Liver (tissue), 3 donors: Measurements from ENCODE around the gene AFDN.

ENCODE experiments used
- CTCF ChIP-seq: fragments of 150-350 bp; IDR thresholded peaks from 2 replicates; pipeline ENCODE4 v1.5.1; 2017; ENCODE audit warnings: improper control_type of control experiment, low read depth, low read length; ENCODE audit not compliant: missing input control
- EGR1 ChIP-seq, 2 donors: IDR thresholded peaks; 2 replicates each; pipeline ENCODE4 v1.6.1; 2016 to 2018; ENCODE audit warnings: antibody characterized with exemption in 2 of 2, low read depth in 2 of 2
- FOXA1 ChIP-seq: IDR thresholded peaks from 2 replicates; pipeline ENCODE4 v1.6.1; 2016; ENCODE audit warnings: antibody characterized with exemption
- GABPA ChIP-seq, 2 donors: IDR thresholded peaks in 1 of 2; conservative IDR thresholded peaks in 1 of 2; 2 replicates each; pipeline ENCODE4 v1.6.1; 2016; ENCODE audit warnings: antibody characterized with exemption in 2 of 2, mild to moderate bottlenecking in 1 of 2, moderate library complexity in 1 of 2
- HNF4A ChIP-seq, 2 donors: conservative IDR thresholded peaks; 2 replicates each; pipeline ENCODE4 v1.6.1; 2016; ENCODE audit warnings: antibody characterized with exemption in 2 of 2, mild to moderate bottlenecking in 2 of 2
- HNF4G ChIP-seq: IDR thresholded peaks from 2 replicates; pipeline ENCODE4 v1.6.1; 2016; ENCODE audit warnings: antibody characterized with exemption
- JUND ChIP-seq, 2 donors: IDR thresholded peaks; 2 replicates each; pipeline ENCODE4 v1.6.1; 2016; ENCODE audit warnings: antibody characterized with exemption in 2 of 2
- RAD21 ChIP-seq, 2 donors: IDR thresholded peaks; 2 replicates each; pipeline ENCODE4 v1.6.1; 2016; ENCODE audit warnings: antibody characterized with exemption in 2 of 2, mild to moderate bottlenecking in 2 of 2
- REST ChIP-seq: IDR thresholded peaks from 2 replicates; pipeline ENCODE4 v1.6.1; 2016; ENCODE audit warnings: antibody characterized with exemption, mild to moderate bottlenecking
- TAF1 ChIP-seq: conservative IDR thresholded peaks from 2 replicates; pipeline ENCODE4 v1.6.1; 2016; ENCODE audit warnings: antibody characterized with exemption, mild to moderate bottlenecking
- YY1 ChIP-seq: IDR thresholded peaks from 2 replicates; pipeline ENCODE4 v1.6.1; 2016; ENCODE audit warnings: antibody characterized with exemption, mild to moderate bottlenecking
- TF ChIP-seq, protein P1 (sequence below): IDR thresholded peaks from 2 replicates; pipeline ENCODE4 v1.6.1; 2016; ENCODE audit warnings: antibody characterized with exemption
- TF ChIP-seq, protein P2 (sequence below): IDR thresholded peaks from 2 replicates; pipeline ENCODE4 v1.6.1; 2016; ENCODE audit warnings: antibody characterized with exemption
- donor health status: healthy.
- donor health status: healthy.

DNA sequence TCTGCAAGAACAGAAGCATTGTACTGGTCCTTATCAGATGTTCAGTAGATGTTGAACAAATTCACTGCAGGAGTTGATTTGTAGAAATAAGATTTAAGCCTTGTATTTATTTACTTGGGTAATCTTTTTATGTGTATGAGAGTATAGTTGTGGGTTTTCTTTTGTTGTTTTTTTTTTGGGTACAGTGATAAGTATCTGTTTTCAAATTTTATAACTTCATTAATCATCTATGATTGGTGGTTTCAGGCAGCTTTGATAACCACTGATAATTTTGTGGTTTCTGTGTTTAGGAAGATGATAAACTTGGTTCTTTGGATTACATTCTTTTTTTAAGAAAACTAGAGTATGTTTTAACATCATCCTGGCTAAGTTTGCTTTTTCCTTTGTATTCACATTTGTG is 2.8 kb downstream of the AFDN start:
- TF ChIP-seq CTCF (no peak), JUND (IDR thresholded peaks at IDR 0.05) (no peak), HNF4A (conservative IDR thresholded peaks at IDR 0.05) (no peak), REST (no peak), EGR1 (IDR thresholded peaks at IDR 0.05; ENCODE audit: low read depth in 2 of 2) (no peak), YY1 (no peak), HNF4G (no peak), GABPA (IDR thresholded peaks at IDR 0.05 in 1 of 2, conservative IDR thresholded peaks at IDR 0.05 in 1 of 2) (no peak), TAF1 (no peak), RAD21 (IDR thresholded peaks at IDR 0.05) (no peak), FOXA1 (no peak)
- TF ChIP-seq, protein P1, sequence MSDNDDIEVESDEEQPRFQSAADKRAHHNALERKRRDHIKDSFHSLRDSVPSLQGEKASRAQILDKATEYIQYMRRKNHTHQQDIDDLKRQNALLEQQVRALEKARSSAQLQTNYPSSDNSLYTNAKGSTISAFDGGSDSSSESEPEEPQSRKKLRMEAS, result no peak
- TF ChIP-seq, protein P2, sequence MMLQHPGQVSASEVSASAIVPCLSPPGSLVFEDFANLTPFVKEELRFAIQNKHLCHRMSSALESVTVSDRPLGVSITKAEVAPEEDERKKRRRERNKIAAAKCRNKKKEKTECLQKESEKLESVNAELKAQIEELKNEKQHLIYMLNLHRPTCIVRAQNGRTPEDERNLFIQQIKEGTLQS, result no peak
